ENCODE measurements around the gene FAM120B.
"Not testable (repeated sequence)": the region's sequence is repeated elsewhere in the genome, so short reads cannot be mapped to it uniquely, and the experiment has no call there.

FAM120B gene

DNA sequence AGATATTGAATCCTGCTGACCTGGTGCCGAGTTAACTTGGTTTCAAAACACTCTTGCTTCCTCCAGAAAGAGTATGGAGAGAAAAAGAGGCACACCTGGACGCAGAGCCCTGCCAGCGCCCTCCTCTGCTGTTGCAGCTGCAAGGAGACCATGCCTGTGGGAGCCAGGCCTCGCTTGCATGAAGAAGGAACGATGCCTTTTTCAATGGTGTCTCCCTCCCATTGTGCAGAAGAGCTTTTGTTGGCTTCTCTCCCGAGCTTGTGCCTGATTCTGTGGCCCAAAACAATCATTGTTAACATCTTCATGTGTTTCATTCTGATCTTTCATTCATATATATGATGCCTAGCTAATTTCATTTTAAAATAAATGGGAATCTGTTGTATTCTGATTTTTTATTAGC is 98.1 kb downstream of the FAM120B start:
- H3K9me3 ChIP-seq (ENCODE audit: low read length): no peaks in the 10 kb centered on the region
- H3K9ac ChIP-seq (ENCODE audit: low read length): no peak overlapping the region
- H3K36me3 ChIP-seq (ENCODE audit: insufficient read depth, low read length): peaks cover 24% of the 10 kb centered on the region
- no peaks in the 10 kb centered on the region for H3K27me3 ChIP-seq (ENCODE audit: control insufficient read depth in 1 of 2, insufficient read depth in 2 of 2, low read length in 2 of 2)
- no peak overlapping the region for H3K4me3 ChIP-seq (ENCODE audit: low read depth in 1 of 2, low read length in 2 of 2)
- no peak overlapping the region for H3K27ac ChIP-seq (ENCODE audit: low read depth, low read length)
- no peaks in the 10 kb centered on the region for H3K4me1 ChIP-seq (ENCODE audit: insufficient read depth, low read length)

DNA sequence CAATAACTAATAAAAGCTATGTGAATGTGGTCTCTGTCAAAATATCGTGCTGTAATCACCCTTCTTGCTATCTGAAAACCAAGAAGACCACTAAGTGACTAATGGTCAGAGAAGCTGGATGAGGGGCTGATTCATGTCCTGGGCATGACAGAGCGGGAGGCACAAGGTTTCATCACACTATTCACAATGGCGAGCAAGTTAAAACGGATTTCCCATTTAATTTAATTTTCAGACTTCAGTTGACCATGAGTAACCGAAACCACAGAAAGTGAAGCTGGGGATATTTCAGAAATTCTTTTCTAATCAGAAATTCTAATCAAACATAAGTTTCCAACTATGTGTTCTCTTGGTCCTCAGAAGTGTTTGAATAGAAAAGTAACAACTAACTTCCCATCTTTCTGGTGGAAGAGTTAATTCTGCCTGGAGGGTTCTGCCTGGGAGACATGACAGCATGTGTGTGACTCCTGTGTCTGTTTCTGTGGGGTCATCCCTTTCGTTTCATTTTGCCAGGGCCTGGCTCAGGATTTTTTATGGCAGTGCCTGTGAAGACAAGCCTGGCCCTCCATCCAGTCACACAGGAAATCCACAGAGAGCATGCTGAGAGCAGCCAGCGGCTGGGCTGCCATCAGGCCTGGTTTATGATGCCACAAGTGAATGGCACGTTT is 98.9 kb downstream of the FAM120B start:
- Histone ChIP-seq H3K9me3 (ENCODE audit: low read length) (no peaks in the 10 kb centered on the region), H3K4me3 (ENCODE audit: low read depth in 1 of 2, low read length in 2 of 2) (no peak overlapping the region), H3K4me1 (ENCODE audit: insufficient read depth, low read length) (no peaks in the 10 kb centered on the region), H3K9ac (ENCODE audit: low read length) (no peak overlapping the region), H3K27me3 (ENCODE audit: control insufficient read depth in 1 of 2, insufficient read depth in 2 of 2, low read length in 2 of 2) (no peaks in the 10 kb centered on the region), H3K27ac (ENCODE audit: low read depth, low read length) (no peak overlapping the region), H3K36me3 (ENCODE audit: insufficient read depth, low read length) (peaks cover 24% of the 10 kb centered on the region)

DNA sequence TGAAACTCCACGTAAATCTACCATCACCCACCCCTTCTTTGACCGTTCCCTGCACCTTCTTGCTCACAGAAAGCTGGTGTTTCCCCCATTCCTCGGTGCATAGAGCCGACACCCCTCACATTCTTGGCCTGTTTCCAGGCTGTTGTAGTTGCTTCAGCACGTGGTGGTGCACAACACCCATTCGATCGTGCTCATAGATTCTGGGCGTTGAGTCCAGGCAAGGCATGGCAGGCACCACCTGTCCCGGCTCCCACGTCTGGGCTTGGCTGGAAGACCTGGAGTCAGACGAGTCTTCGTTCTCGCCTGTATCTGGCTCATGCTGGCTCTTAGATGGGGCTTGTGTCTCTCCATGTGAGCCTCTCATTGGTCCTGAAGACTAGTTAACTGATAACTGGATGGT is 100.6 kb downstream of the FAM120B start:
- no peak overlapping the region for H3K9ac ChIP-seq (ENCODE audit: low read length)

GRCh38 chr6:170407932-170408331 is 101.4 kb downstream of the FAM120B start:
- Histone ChIP-seq H3K9me3 (ENCODE audit: low read length) (no peaks in the 10 kb centered on the region), H3K27me3 (ENCODE audit: control insufficient read depth in 1 of 2, insufficient read depth in 2 of 2, low read length in 2 of 2) (no peaks in the 10 kb centered on the region), H3K9ac (ENCODE audit: low read length) (no peak overlapping the region), H3K36me3 (ENCODE audit: insufficient read depth, low read length) (peaks cover 16% of the 10 kb centered on the region), H3K4me3 (ENCODE audit: low read depth in 1 of 2, low read length in 2 of 2) (no peak overlapping the region), H3K27ac (ENCODE audit: low read depth, low read length) (no peak overlapping the region), H3K4me1 (ENCODE audit: insufficient read depth, low read length) (no peaks in the 10 kb centered on the region)

More for the DNA sequence above, 100.6 kb downstream of the FAM120B start:
- Histone ChIP-seq H3K27me3 (ENCODE audit: control insufficient read depth in 1 of 2, insufficient read depth in 2 of 2, low read length in 2 of 2) (no peaks in the 10 kb centered on the region), H3K4me3 (ENCODE audit: low read depth in 1 of 2, low read length in 2 of 2) (no peak overlapping the region), H3K4me1 (ENCODE audit: insufficient read depth, low read length) (no peaks in the 10 kb centered on the region), H3K36me3 (ENCODE audit: insufficient read depth, low read length) (peaks cover 16% of the 10 kb centered on the region), H3K27ac (ENCODE audit: low read depth, low read length) (no peak overlapping the region), H3K9me3 (ENCODE audit: low read length) (no peaks in the 10 kb centered on the region)

DNA sequence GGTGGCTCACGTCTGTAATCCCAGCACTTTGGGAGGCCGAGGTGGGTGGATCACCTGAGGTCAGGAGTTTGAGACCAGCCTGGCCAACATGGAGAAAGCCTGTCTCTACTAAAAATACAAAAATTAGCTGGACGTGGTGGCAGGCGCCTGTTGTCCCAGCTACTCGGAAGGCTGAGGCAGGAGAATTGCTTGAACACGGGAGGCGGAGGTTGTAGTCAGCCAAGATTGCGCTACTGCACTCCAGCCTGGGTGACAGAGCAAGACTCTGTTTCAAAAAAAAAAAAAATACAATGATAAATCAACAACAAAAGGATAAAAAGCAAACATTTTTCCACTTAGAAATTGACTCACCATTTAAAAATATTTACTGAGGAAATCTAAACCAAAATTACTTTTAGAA is 103.2 kb downstream of the FAM120B start:
- H3K27ac ChIP-seq (ENCODE audit: low read depth, low read length); H3K4me1 ChIP-seq (ENCODE audit: insufficient read depth, low read length); H3K9ac ChIP-seq (ENCODE audit: low read length); H3K27me3 ChIP-seq (ENCODE audit: control insufficient read depth in 1 of 2, insufficient read depth in 2 of 2, low read length in 2 of 2); H3K9me3 ChIP-seq (ENCODE audit: low read length); H3K4me3 ChIP-seq (ENCODE audit: low read depth in 1 of 2, low read length in 2 of 2): not testable (repeated sequence)
- peaks cover 13% of the 10 kb centered on the region for H3K36me3 ChIP-seq (ENCODE audit: insufficient read depth, low read length)

GRCh38 chr6:170410241-170410640 is 103.7 kb downstream of the FAM120B start:
- H3K27me3 ChIP-seq (ENCODE audit: control insufficient read depth in 1 of 2, insufficient read depth in 2 of 2, low read length in 2 of 2): no peaks in the 10 kb centered on the region
- H3K9me3 ChIP-seq (ENCODE audit: low read length): peaks cover 3% of the 10 kb centered on the region
- no peaks in the 10 kb centered on the region for H3K4me1 ChIP-seq (ENCODE audit: insufficient read depth, low read length)
- H3K9ac ChIP-seq (ENCODE audit: low read length): no peak overlapping the region
- H3K4me3 ChIP-seq (ENCODE audit: low read depth in 1 of 2, low read length in 2 of 2): no peak overlapping the region
- peaks cover 8% of the 10 kb centered on the region for H3K36me3 ChIP-seq (ENCODE audit: insufficient read depth, low read length)
- no peak overlapping the region for H3K27ac ChIP-seq (ENCODE audit: low read depth, low read length)

- no peak overlapping the region for H3K9ac ChIP-seq (ENCODE audit: low read length)
- peaks cover 3% of the 10 kb centered on the region for H3K9me3 ChIP-seq (ENCODE audit: low read length)
- no peak overlapping the region for H3K27ac ChIP-seq (ENCODE audit: low read depth, low read length)
- no peaks in the 10 kb centered on the region for H3K4me1 ChIP-seq (ENCODE audit: insufficient read depth, low read length)
- no peaks in the 10 kb centered on the region for H3K36me3 ChIP-seq (ENCODE audit: insufficient read depth, low read length)
- H3K27me3 ChIP-seq (ENCODE audit: control insufficient read depth in 1 of 2, insufficient read depth in 2 of 2, low read length in 2 of 2): no peaks in the 10 kb centered on the region
- H3K4me3 ChIP-seq (ENCODE audit: low read depth in 1 of 2, low read length in 2 of 2): no peak overlapping the region
Observed at GRCh38 chr6:170415318-170415717, 108.8 kb downstream of the FAM120B start.

GRCh38 chr6:170416303-170416702 is 109.7 kb downstream of the FAM120B start:
- Histone ChIP-seq H3K27ac (ENCODE audit: low read depth, low read length) (no peak overlapping the region), H3K9ac (ENCODE audit: low read length) (no peak overlapping the region), H3K4me1 (ENCODE audit: insufficient read depth, low read length) (no peaks in the 10 kb centered on the region), H3K4me3 (ENCODE audit: low read depth in 1 of 2, low read length in 2 of 2) (no peak overlapping the region), H3K36me3 (ENCODE audit: insufficient read depth, low read length) (no peaks in the 10 kb centered on the region), H3K9me3 (ENCODE audit: low read length) (peaks cover 3% of the 10 kb centered on the region), H3K27me3 (ENCODE audit: control insufficient read depth in 1 of 2, insufficient read depth in 2 of 2, low read length in 2 of 2) (no peaks in the 10 kb centered on the region)

GRCh38 chr6:170416959-170417606 is 110.5 kb downstream of the FAM120B start:
- H3K27me3 ChIP-seq (ENCODE audit: control insufficient read depth in 1 of 2, insufficient read depth in 2 of 2, low read length in 2 of 2): no peaks in the 10 kb centered on the region
- no peaks in the 10 kb centered on the region for H3K36me3 ChIP-seq (ENCODE audit: insufficient read depth, low read length)
- peaks cover 3% of the 10 kb centered on the region for H3K9me3 ChIP-seq (ENCODE audit: low read length)
- H3K4me1 ChIP-seq (ENCODE audit: insufficient read depth, low read length): no peaks in the 10 kb centered on the region
- no peak overlapping the region for H3K27ac ChIP-seq (ENCODE audit: low read depth, low read length)
- no peak overlapping the region for H3K4me3 ChIP-seq (ENCODE audit: low read depth in 1 of 2, low read length in 2 of 2)
- H3K9ac ChIP-seq (ENCODE audit: low read length): no peak overlapping the region

DNA sequence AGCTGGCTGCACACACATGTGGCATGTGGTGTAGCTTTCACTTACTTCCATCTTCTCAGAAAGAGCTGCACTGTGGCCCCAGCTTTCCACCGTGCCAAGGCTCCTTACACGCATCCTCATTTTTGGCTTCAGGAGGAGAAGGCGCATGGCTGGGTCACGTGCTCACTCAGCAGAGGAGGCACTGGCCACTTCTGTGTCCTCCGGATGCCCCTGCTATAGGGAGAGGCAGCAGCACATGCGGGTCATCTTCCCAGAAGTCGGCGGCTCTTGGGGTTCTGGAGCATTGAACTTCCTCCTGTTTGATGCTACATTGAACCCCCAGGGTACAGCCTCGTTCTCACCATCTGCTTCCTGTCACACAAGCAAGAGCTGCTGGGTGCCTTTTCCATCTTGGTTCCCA is 111.3 kb downstream of the FAM120B start:
- Histone ChIP-seq H3K9ac (ENCODE audit: low read length) (no peak overlapping the region), H3K27ac (ENCODE audit: low read depth, low read length) (no peak overlapping the region), H3K4me1 (ENCODE audit: insufficient read depth, low read length) (no peaks in the 10 kb centered on the region), H3K27me3 (ENCODE audit: control insufficient read depth in 1 of 2, insufficient read depth in 2 of 2, low read length in 2 of 2) (no peaks in the 10 kb centered on the region), H3K9me3 (ENCODE audit: low read length) (peaks cover 3% of the 10 kb centered on the region), H3K4me3 (ENCODE audit: low read depth in 1 of 2, low read length in 2 of 2) (no peak overlapping the region), H3K36me3 (ENCODE audit: insufficient read depth, low read length) (no peaks in the 10 kb centered on the region)

DNA sequence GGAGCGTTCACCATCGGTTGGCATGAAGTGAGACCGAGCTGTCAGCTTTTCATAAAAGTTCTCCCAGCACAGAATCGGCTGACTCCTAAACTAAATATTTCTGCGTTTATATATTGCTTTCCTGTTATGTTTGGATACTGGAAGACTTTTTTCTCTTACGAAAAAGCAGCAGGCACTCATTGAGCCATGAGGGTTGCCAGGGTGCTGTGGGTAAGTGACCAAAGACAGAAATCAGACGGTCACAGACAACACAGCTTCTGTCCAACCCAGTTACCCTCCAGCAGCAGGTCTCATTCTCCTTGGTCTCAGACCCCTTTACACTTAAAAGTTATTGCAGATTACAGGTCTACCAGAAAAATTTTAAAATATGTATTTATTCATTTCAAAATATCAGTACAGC is 113.7 kb downstream of the FAM120B start:
- no peak overlapping the region for H3K9ac ChIP-seq (ENCODE audit: low read length)
- no peaks in the 10 kb centered on the region for H3K36me3 ChIP-seq (ENCODE audit: insufficient read depth, low read length)
- H3K9me3 ChIP-seq (ENCODE audit: low read length): no peaks in the 10 kb centered on the region
- H3K4me3 ChIP-seq (ENCODE audit: low read depth in 1 of 2, low read length in 2 of 2): no peak overlapping the region
- peaks cover 0 to 6% of the 10 kb centered on the region in 2 donors for H3K27me3 ChIP-seq (ENCODE audit: control insufficient read depth in 1 of 2, insufficient read depth in 2 of 2, low read length in 2 of 2)
- H3K27ac ChIP-seq (ENCODE audit: low read depth, low read length): no peak overlapping the region
- no peaks in the 10 kb centered on the region for H3K4me1 ChIP-seq (ENCODE audit: insufficient read depth, low read length)
